Adrenal gland (tissue), 5 donors: ENCODE data around the gene ABO.

ENCODE experiments used
- CTCF ChIP-seq, 6 experiments: fragments of 450-650 bp in 4 of 6; fragments of 200-600 bp in 2 of 6; sonication (generic) in 1 of 6; IDR thresholded peaks; 1 replicate in 5 of 6; 2 replicates in 1 of 6; pipeline versions ENCODE4 v1.5.1 to v1.8.0; 2016 to 2021; ENCODE audit warnings: antibody characterized with exemption in 6 of 6, mild to moderate bottlenecking in 2 of 6, moderate library complexity in 1 of 6
- POLR2A ChIP-seq, 2 donors: fragments of 450-650 bp; IDR thresholded peaks; one replicate each; pipeline ENCODE4 v1.6.1; 2017; ENCODE audit warnings: antibody characterized with exemption in 2 of 2, mild to moderate bottlenecking in 2 of 2, moderate library complexity in 1 of 2
- donor health status: DM: no; HTN: no; CAD: no.

GRCh38 chr9:133227242-133227860, 47.6 kb downstream of the ABO start:
- no peak for TF ChIP-seq CTCF (IDR thresholded peaks at IDR 0.05)
- TF ChIP-seq POLR2A (IDR thresholded peaks at IDR 0.05) = no peak
